Activated CD4-positive, alpha-beta T cell treated with anti-CD3 and anti-CD28 coated beads, Interleukin-2, amount 10 ng/mL, durations not matched to agents 24 days and 14 days (primary cell): ENCODE data around the gene KLF15. TPM values are rescaled to one million over a fixed set of nuclear protein-coding genes. Genes with fewer than 3 reads are reported as not detected.

ENCODE experiments used
- DNase-seq: peaks from one replicate; pipeline ENCODE4 v3.0.0; 2022
- H3K27ac Mint-ChIP-seq: one replicate; pipeline ENCODE4 v1.8.0; 2022; ENCODE audit warnings: mild to moderate bottlenecking, mixed read lengths
- H3K27me3 Mint-ChIP-seq: one replicate; pipeline ENCODE4 v1.8.0; 2022; ENCODE audit warnings: mixed read lengths
- H3K36me3 Mint-ChIP-seq: one replicate; pipeline ENCODE4 v1.8.0; 2022; ENCODE audit warnings: low read depth, mild to moderate bottlenecking, mixed read lengths
- H3K4me1 Mint-ChIP-seq: one replicate; pipeline ENCODE4 v1.8.0; 2021; ENCODE audit warnings: mixed read lengths
- H3K4me3 Mint-ChIP-seq: one replicate; pipeline ENCODE4 v1.8.0; 2022; ENCODE audit warnings: mild to moderate bottlenecking, moderate library complexity, mixed read lengths
- H3K9me3 Mint-ChIP-seq: one replicate; pipeline ENCODE4 v1.8.0; 2021; ENCODE audit warnings: mixed read lengths
- intact Hi-C: fragments of 100-400 bp; cut with micrococcal nuclease; formaldehyde crosslinking; loops from one replicate; pipeline ENCODE4 v1.15.1; 2023
- total RNA-seq: library from RNA; stranded (reverse); gene quantifications from 2 replicates; pipeline ENCODE4 v1.2.3, GENCODE V29; 2022

The KLF15 gene
- total RNA-seq, 1 donor from 2014 or later = 0.28 TPM

GRCh38 chr3:126293370-126294082, 63.7 kb downstream of the KLF15 start:
- Mint-ChIP-seq H3K27me3 (peaks cover 9% of the 10 kb centered on the region), H3K4me1 (no peaks in the 10 kb centered on the region), H3K4me3 (no peak overlapping the region), H3K27ac (no peak overlapping the region), H3K36me3 (no peaks in the 10 kb centered on the region), H3K9me3 (no peaks in the 10 kb centered on the region)
- intact Hi-C loops = no loop called here
- no peak for DNase-seq

Other genes with a start within 250 kb of the KLF15 start
- gene ALDH1L1, start 176.8 kb downstream of the KLF15 start, total RNA-seq = not detected in 2 replicates
- not detected in 2 replicates for gene CFAP100, start 37.5 kb upstream of the KLF15 start, total RNA-seq
- 29.2 and 29.4 TPM in 2 replicates for gene ZXDC, start 118.5 kb upstream of the KLF15 start, total RNA-seq
- gene UROC1, start 160.4 kb upstream of the KLF15 start, total RNA-seq = not detected in 2 replicates
- gene CHST13, start 166.7 kb upstream of the KLF15 start, total RNA-seq = not detected in 2 replicates
- gene C3orf22, start 201.5 kb upstream of the KLF15 start, total RNA-seq = not detected in 2 replicates